Activated T-helper 1 cell treated with anti-CD3 and anti-CD28 coated beads, Interleukin-12 subunit alpha, Interleukin-12 subunit beta, Interleukin-2, Interleukin-4 antibody, amounts not matched to agents 30 ng/mL and 10 ng/mL and 1 ng/mL, durations not matched to agents 14 hours and 24 hours and 36 hours (primary cell): ENCODE data around the gene RALGPS2. TPM values are rescaled to one million over a fixed set of nuclear protein-coding genes. Genes with fewer than 3 reads are reported as not detected.

Source experiments
- DNase-seq: peaks from one replicate; pipeline ENCODE4 v3.0.0; 2021; ENCODE audit warnings: low spot score
- H3K27ac Mint-ChIP-seq: one replicate; pipeline ENCODE4 v1.8.0; 2021; ENCODE audit warnings: mild to moderate bottlenecking, mixed read lengths
- H3K27me3 Mint-ChIP-seq: one replicate; pipeline ENCODE4 v1.8.0; 2022; ENCODE audit warnings: mild to moderate bottlenecking, moderate library complexity, mixed read lengths; ENCODE audit not compliant: insufficient read depth
- H3K36me3 Mint-ChIP-seq: one replicate; pipeline ENCODE4 v1.8.0; 2021; ENCODE audit warnings: low read depth, mixed read lengths
- H3K4me1 Mint-ChIP-seq: one replicate; pipeline ENCODE4 v1.8.0; 2021; ENCODE audit warnings: low read depth, mixed read lengths
- H3K4me3 Mint-ChIP-seq: one replicate; pipeline ENCODE4 v1.8.0; 2021; ENCODE audit warnings: mild to moderate bottlenecking, moderate library complexity, mixed read lengths
- H3K9me3 Mint-ChIP-seq: one replicate; pipeline ENCODE4 v1.8.0; 2021; ENCODE audit warnings: mixed read lengths
- intact Hi-C: fragments of 100-400 bp; cut with micrococcal nuclease; formaldehyde crosslinking; loops from one replicate; pipeline ENCODE4 v1.15.1; 2024
- total RNA-seq: library from RNA; stranded (reverse); gene quantifications from 2 replicates; pipeline ENCODE4 v1.2.3, GENCODE V29; 2022

The RALGPS2 gene
- total RNA-seq, 1 donor from 2014 or later = 1.6 TPM

GRCh38 chr1:178881950-178882349 lies 156.9 kb downstream of the RALGPS2 start:
- Mint-ChIP-seq H3K9me3 (no peaks in the 10 kb centered on the region), H3K4me1 (no peaks in the 10 kb centered on the region), H3K36me3 (no peaks in the 10 kb centered on the region), H3K27me3 (no peaks in the 10 kb centered on the region), H3K27ac (no peak overlapping the region), H3K4me3 (no peak overlapping the region)
- DNase-seq = no peak
- intact Hi-C loops = no loop called here

GRCh38 chr1:178885869-178886268 lies 160.8 kb downstream of the RALGPS2 start:
- H3K4me1 Mint-ChIP-seq = no peaks in the 10 kb centered on the region
- no peak overlapping the region for H3K27ac Mint-ChIP-seq
- H3K27me3 Mint-ChIP-seq = no peaks in the 10 kb centered on the region

GRCh38 chr1:178886551-178886950 lies 161.5 kb downstream of the RALGPS2 start:
- Mint-ChIP-seq H3K4me3 (no peak overlapping the region), H3K4me1 (no peaks in the 10 kb centered on the region), H3K36me3 (no peaks in the 10 kb centered on the region), H3K27me3 (no peaks in the 10 kb centered on the region), H3K9me3 (no peaks in the 10 kb centered on the region), H3K27ac (no peak overlapping the region)
- intact Hi-C loops = no loop called here
- DNase-seq = no peak

More at GRCh38 chr1:178885869-178886268, 160.8 kb downstream of the RALGPS2 start:
- H3K36me3 Mint-ChIP-seq = no peaks in the 10 kb centered on the region
- H3K4me3 Mint-ChIP-seq = no peak overlapping the region
- no peak for DNase-seq
- intact Hi-C loops = no loop called here
- H3K9me3 Mint-ChIP-seq = no peaks in the 10 kb centered on the region

- intact Hi-C loops = no loop called here
- no peak overlapping the region for H3K4me3 Mint-ChIP-seq
- no peak overlapping the region for H3K27ac Mint-ChIP-seq
- no peaks in the 10 kb centered on the region for H3K36me3 Mint-ChIP-seq
- no peaks in the 10 kb centered on the region for H3K4me1 Mint-ChIP-seq
- no peak for DNase-seq
- H3K9me3 Mint-ChIP-seq = no peaks in the 10 kb centered on the region
- H3K27me3 Mint-ChIP-seq = no peaks in the 10 kb centered on the region
Observed at GRCh38 chr1:178895928-178896327, 170.9 kb downstream of the RALGPS2 start.

GRCh38 chr1:178898401-178898800 lies 173.4 kb downstream of the RALGPS2 start:
- DNase-seq = no peak
- Mint-ChIP-seq H3K4me1 (no peaks in the 10 kb centered on the region), H3K36me3 (no peaks in the 10 kb centered on the region), H3K27ac (no peak overlapping the region), H3K9me3 (no peaks in the 10 kb centered on the region), H3K27me3 (no peaks in the 10 kb centered on the region), H3K4me3 (no peak overlapping the region)
- intact Hi-C loops = no loop called here

GRCh38 chr1:178899402-178899801 lies 174.4 kb downstream of the RALGPS2 start:
- Mint-ChIP-seq H3K36me3 (no peaks in the 10 kb centered on the region), H3K27me3 (no peaks in the 10 kb centered on the region), H3K9me3 (no peaks in the 10 kb centered on the region), H3K4me1 (no peaks in the 10 kb centered on the region), H3K4me3 (no peak overlapping the region), H3K27ac (no peak overlapping the region)
- intact Hi-C loops = no loop called here
- DNase-seq = no peak

- no peaks in the 10 kb centered on the region for H3K27me3 Mint-ChIP-seq
- no peaks in the 10 kb centered on the region for H3K4me1 Mint-ChIP-seq
- no peak overlapping the region for H3K4me3 Mint-ChIP-seq
- no peak for DNase-seq
- no peaks in the 10 kb centered on the region for H3K36me3 Mint-ChIP-seq
- no peak overlapping the region for H3K27ac Mint-ChIP-seq
- H3K9me3 Mint-ChIP-seq = no peaks in the 10 kb centered on the region
- intact Hi-C loops = no loop called here
Observed at GRCh38 chr1:178901482-178902125, 176.6 kb downstream of the RALGPS2 start.

- no peak for DNase-seq
- Mint-ChIP-seq H3K4me3 (no peak overlapping the region), H3K27ac (no peak overlapping the region), H3K36me3 (peaks cover 1% of the 10 kb centered on the region), H3K9me3 (no peaks in the 10 kb centered on the region), H3K4me1 (no peaks in the 10 kb centered on the region), H3K27me3 (peaks cover 2% of the 10 kb centered on the region)
- intact Hi-C loops = no loop called here
Observed at GRCh38 chr1:178908358-178908757, 183.3 kb downstream of the RALGPS2 start.

GRCh38 chr1:178910023-178910422 lies 185.0 kb downstream of the RALGPS2 start:
- intact Hi-C loops = no loop called here
- no peak overlapping the region for H3K27ac Mint-ChIP-seq
- H3K36me3 Mint-ChIP-seq = peaks cover 1% of the 10 kb centered on the region
- peaks cover 2% of the 10 kb centered on the region for H3K27me3 Mint-ChIP-seq
- DNase-seq = no peak
- H3K9me3 Mint-ChIP-seq = no peaks in the 10 kb centered on the region
- H3K4me3 Mint-ChIP-seq = no peak overlapping the region
- H3K4me1 Mint-ChIP-seq = no peaks in the 10 kb centered on the region

- H3K4me3 Mint-ChIP-seq = no peak overlapping the region
- no peak for DNase-seq
- peaks cover 1% of the 10 kb centered on the region for H3K36me3 Mint-ChIP-seq
- no peaks in the 10 kb centered on the region for H3K9me3 Mint-ChIP-seq
- intact Hi-C loops = no loop called here
- H3K4me1 Mint-ChIP-seq = no peaks in the 10 kb centered on the region
- H3K27ac Mint-ChIP-seq = no peak overlapping the region
- H3K27me3 Mint-ChIP-seq = peaks cover 2% of the 10 kb centered on the region
Observed at GRCh38 chr1:178912597-178912996, 187.6 kb downstream of the RALGPS2 start.

GRCh38 chr1:178916448-178917174 lies 191.6 kb downstream of the RALGPS2 start:
- intact Hi-C loops = no loop called here
- no peak for DNase-seq
- Mint-ChIP-seq H3K4me1 (no peaks in the 10 kb centered on the region), H3K27me3 (peaks cover 2% of the 10 kb centered on the region), H3K27ac (no peak overlapping the region), H3K36me3 (no peaks in the 10 kb centered on the region), H3K4me3 (no peak overlapping the region), H3K9me3 (no peaks in the 10 kb centered on the region)

- Mint-ChIP-seq H3K4me3 (no peak overlapping the region), H3K27me3 (peaks cover 6% of the 10 kb centered on the region), H3K27ac (no peak overlapping the region), H3K9me3 (no peaks in the 10 kb centered on the region), H3K36me3 (no peaks in the 10 kb centered on the region), H3K4me1 (no peaks in the 10 kb centered on the region)
- no peak for DNase-seq
- intact Hi-C loops = no loop called here
Observed at GRCh38 chr1:178918308-178918707, 193.3 kb downstream of the RALGPS2 start.

- no peak for DNase-seq
- H3K4me3 Mint-ChIP-seq = no peak overlapping the region
- no peaks in the 10 kb centered on the region for H3K4me1 Mint-ChIP-seq
- no peaks in the 10 kb centered on the region for H3K9me3 Mint-ChIP-seq
- intact Hi-C loops = no loop called here
- H3K27me3 Mint-ChIP-seq = peaks cover 6% of the 10 kb centered on the region
- H3K36me3 Mint-ChIP-seq = no peaks in the 10 kb centered on the region
- no peak overlapping the region for H3K27ac Mint-ChIP-seq
Observed at GRCh38 chr1:178918955-178919354, 193.9 kb downstream of the RALGPS2 start.
